GM18520 (cell line): ENCODE measurements around the gene NRN1L.

Experiments used
- ATAC-seq: cut with Tn5 transposase; IDR thresholded peaks from one replicate; pipeline ENCODE4 v1.9.1; 2021; ENCODE audit not compliant: unreplicated experiment

The NRN1L gene

GRCh38 chr16:67934306-67935100, 49.8 kb downstream of the NRN1L start:
- ATAC-seq: no peak

- no peak for ATAC-seq
These were observed 50.4 kb downstream of the NRN1L start for GRCh38 chr16:67935101-67935401.

DNA sequence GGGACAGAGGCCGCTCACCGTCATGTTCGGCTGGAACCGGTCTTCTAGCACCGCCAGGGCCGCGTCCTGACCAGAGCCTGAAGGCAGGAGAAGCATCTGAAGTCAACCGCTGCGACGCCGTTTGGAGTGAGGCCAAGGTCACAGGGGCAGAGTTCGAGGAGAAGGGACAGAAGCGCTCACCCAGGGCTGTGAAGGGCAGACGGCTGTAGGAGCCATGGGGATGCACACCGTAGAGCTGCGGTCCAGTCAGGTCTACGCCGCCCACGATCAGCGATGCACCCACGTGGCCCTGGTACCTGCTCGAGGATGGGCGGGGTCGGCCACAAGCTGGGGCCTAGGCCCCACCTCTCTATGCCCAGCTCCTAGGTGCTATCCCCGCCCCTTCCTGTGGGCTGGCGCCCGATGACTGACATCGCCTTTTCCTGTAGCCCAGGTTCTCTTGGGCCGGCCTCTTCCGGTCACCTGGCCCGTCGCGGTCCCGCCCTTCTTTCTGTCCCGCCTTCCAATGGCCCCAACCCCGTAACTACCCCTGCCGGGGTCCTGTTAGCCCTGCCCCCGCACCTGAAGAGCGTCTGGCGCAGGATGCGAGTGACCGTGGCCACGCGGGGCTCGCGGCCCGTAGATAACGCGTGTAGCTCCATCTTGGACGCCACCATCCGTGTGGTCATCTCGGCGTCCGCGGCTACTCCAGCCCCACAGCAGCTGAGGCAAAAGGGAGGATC, 50.9 kb downstream of the NRN1L start:
- ATAC-seq: peak; percentile 93
